ENCODE data around the gene HSPB3. TPM values are rescaled to one million over a fixed set of nuclear protein-coding genes. Genes with fewer than 3 reads are reported as not detected.

Gene HSPB3
- total RNA-seq, 1 experiment from 2014 or later = not detected

DNA sequence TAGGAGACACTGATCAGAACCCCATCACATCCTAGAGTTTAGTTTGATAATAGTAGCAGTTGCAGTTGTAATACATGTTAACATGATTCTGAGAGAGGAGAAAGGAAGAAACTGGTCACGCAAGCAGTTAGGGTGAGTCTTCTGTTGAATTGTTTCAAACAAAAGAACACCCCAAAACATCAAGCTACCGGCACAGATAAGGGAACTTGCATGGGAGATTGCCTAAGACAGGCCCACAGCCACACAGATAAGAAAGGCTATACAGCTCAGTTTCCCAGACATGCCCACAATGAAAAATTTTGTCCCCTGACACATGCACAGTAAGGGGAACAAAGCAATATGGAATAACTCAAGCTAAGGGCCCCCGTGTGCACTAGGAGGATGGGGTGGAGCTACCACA lies 15.9 kb downstream of the HSPB3 start:
- Histone ChIP-seq H3K9me3 (ENCODE audit: low read length) (no peaks in the 10 kb centered on the region), H3K27ac (ENCODE audit: low read length) (no peak overlapping the region), H3K27me3 (ENCODE audit: low read length) (no peaks in the 10 kb centered on the region), H3K9ac (ENCODE audit: low read length) (no peak overlapping the region), H3K4me2 (ENCODE audit: low read length) (no peak overlapping the region), H3K36me3 (ENCODE audit: low read depth, low read length) (no peaks in the 10 kb centered on the region), H3F3A (ENCODE audit: low read length, unreplicated experiment) (no peaks in the 10 kb centered on the region), H3K79me2 (ENCODE audit: low read length) (no peaks in the 10 kb centered on the region), H3K4me3 (ENCODE audit: low read length) (no peak overlapping the region), H3K9me2 (replicated peaks; ENCODE audit: low read length) (no peaks in the 10 kb centered on the region), H2AFZ (ENCODE audit: low read length) (no peak overlapping the region), H3K4me1 (ENCODE audit: insufficient read depth, low read length) (no peaks in the 10 kb centered on the region), H4K20me1 (ENCODE audit: low read length) (no peaks in the 10 kb centered on the region)
- ChIA-PET CTCF (no interaction called here), POLR2A (ENCODE audit: unreplicated experiment) (no interaction called here)
- BruUV-seq (replicated peaks) = no TSS peak
- no peak for TF ChIP-seq EZH2phosphoT487 (IDR thresholded peaks at IDR 0.05; ENCODE audit: borderline replicate concordance, low read length)
- TF ChIP-seq, protein P1, sequence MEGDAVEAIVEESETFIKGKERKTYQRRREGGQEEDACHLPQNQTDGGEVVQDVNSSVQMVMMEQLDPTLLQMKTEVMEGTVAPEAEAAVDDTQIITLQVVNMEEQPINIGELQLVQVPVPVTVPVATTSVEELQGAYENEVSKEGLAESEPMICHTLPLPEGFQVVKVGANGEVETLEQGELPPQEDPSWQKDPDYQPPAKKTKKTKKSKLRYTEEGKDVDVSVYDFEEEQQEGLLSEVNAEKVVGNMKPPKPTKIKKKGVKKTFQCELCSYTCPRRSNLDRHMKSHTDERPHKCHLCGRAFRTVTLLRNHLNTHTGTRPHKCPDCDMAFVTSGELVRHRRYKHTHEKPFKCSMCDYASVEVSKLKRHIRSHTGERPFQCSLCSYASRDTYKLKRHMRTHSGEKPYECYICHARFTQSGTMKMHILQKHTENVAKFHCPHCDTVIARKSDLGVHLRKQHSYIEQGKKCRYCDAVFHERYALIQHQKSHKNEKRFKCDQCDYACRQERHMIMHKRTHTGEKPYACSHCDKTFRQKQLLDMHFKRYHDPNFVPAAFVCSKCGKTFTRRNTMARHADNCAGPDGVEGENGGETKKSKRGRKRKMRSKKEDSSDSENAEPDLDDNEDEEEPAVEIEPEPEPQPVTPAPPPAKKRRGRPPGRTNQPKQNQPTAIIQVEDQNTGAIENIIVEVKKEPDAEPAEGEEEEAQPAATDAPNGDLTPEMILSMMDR (conservative IDR thresholded peaks at IDR 0.05; ENCODE audit: low read depth, low read length) = no peak
- no peak for TF ChIP-seq EZH2 (IDR thresholded peaks at IDR 0.05; ENCODE audit: low read length, unreplicated experiment)
- intact Hi-C loops (cut with micrococcal nuclease) = no loop called here
- no peak for DNase-seq
- no peak for ATAC-seq

- no peak for DNase-seq
- no peaks in the 10 kb centered on the region for H3K9me3 ChIP-seq (ENCODE audit: low read length)
- H3K79me2 ChIP-seq (ENCODE audit: low read length) = no peaks in the 10 kb centered on the region
- no peaks in the 10 kb centered on the region for H3K27me3 ChIP-seq (ENCODE audit: low read length)
- H4K20me1 ChIP-seq (ENCODE audit: low read length) = no peaks in the 10 kb centered on the region
- no peak for ATAC-seq
- no peak overlapping the region for H3K27ac ChIP-seq (ENCODE audit: low read length)
- intact Hi-C loops (cut with micrococcal nuclease) = no loop called here
- no peak for TF ChIP-seq EZH2 (IDR thresholded peaks at IDR 0.05; ENCODE audit: low read length, unreplicated experiment)
- TF ChIP-seq, protein P1 (conservative IDR thresholded peaks at IDR 0.05; ENCODE audit: low read depth, low read length) = no peak
- no peak for TF ChIP-seq EZH2phosphoT487 (IDR thresholded peaks at IDR 0.05; ENCODE audit: borderline replicate concordance, low read length)
- no peak overlapping the region for H3K9ac ChIP-seq (ENCODE audit: low read length)
- no peaks in the 10 kb centered on the region for H3F3A ChIP-seq (ENCODE audit: low read length, unreplicated experiment)
- H3K4me1 ChIP-seq (ENCODE audit: insufficient read depth, low read length) = no peaks in the 10 kb centered on the region
- POLR2A ChIA-PET (ENCODE audit: unreplicated experiment) = no interaction called here
- H3K4me3 ChIP-seq (ENCODE audit: low read length) = no peak overlapping the region
- CTCF ChIA-PET = no interaction called here
- H3K9me2 ChIP-seq (replicated peaks; ENCODE audit: low read length) = no peaks in the 10 kb centered on the region
- H3K36me3 ChIP-seq (ENCODE audit: low read depth, low read length) = no peaks in the 10 kb centered on the region
- BruUV-seq (replicated peaks) = no TSS peak
- H3K4me2 ChIP-seq (ENCODE audit: low read length) = no peak overlapping the region
- no peak overlapping the region for H2AFZ ChIP-seq (ENCODE audit: low read length)
Measured at GRCh38 chr5:54476682-54477081, 21.2 kb downstream of the HSPB3 start.

- H3K27me3 ChIP-seq (ENCODE audit: low read length) = no peaks in the 10 kb centered on the region
- POLR2A ChIA-PET (ENCODE audit: unreplicated experiment) = no interaction called here
- TF ChIP-seq, protein P1 (conservative IDR thresholded peaks at IDR 0.05; ENCODE audit: low read depth, low read length) = no peak
- TF ChIP-seq EZH2 (IDR thresholded peaks at IDR 0.05; ENCODE audit: low read length, unreplicated experiment) = no peak
- TF ChIP-seq EZH2phosphoT487 (IDR thresholded peaks at IDR 0.05; ENCODE audit: borderline replicate concordance, low read length) = no peak
- H3K4me2 ChIP-seq (ENCODE audit: low read length) = no peak overlapping the region
- DNase-seq = no peak
- intact Hi-C loops (cut with micrococcal nuclease) = no loop called here
- H3K4me3 ChIP-seq (ENCODE audit: low read length) = no peak overlapping the region
- no peaks in the 10 kb centered on the region for H3K9me2 ChIP-seq (replicated peaks; ENCODE audit: low read length)
- BruUV-seq (replicated peaks) = no TSS peak
- H2AFZ ChIP-seq (ENCODE audit: low read length) = no peak overlapping the region
- no peak for ATAC-seq
- H3K27ac ChIP-seq (ENCODE audit: low read length) = no peak overlapping the region
- CTCF ChIA-PET = no interaction called here
- no peaks in the 10 kb centered on the region for H3K4me1 ChIP-seq (ENCODE audit: insufficient read depth, low read length)
- no peaks in the 10 kb centered on the region for H3K36me3 ChIP-seq (ENCODE audit: low read depth, low read length)
- no peaks in the 10 kb centered on the region for H3K9me3 ChIP-seq (ENCODE audit: low read length)
- no peaks in the 10 kb centered on the region for H4K20me1 ChIP-seq (ENCODE audit: low read length)
- H3K9ac ChIP-seq (ENCODE audit: low read length) = no peak overlapping the region
- no peaks in the 10 kb centered on the region for H3F3A ChIP-seq (ENCODE audit: low read length, unreplicated experiment)
- no peaks in the 10 kb centered on the region for H3K79me2 ChIP-seq (ENCODE audit: low read length)
Measured at GRCh38 chr5:54477941-54478478, 22.5 kb downstream of the HSPB3 start.
